GM12891 (cell line): ENCODE measurements around the gene TTC5.
"Not testable (repeated sequence)": the region's sequence is repeated elsewhere in the genome, so short reads cannot be mapped to it uniquely, and the experiment has no call there.

Experiments used
- DNase-seq: peaks from one replicate; pipeline ENCODE4 v3.0.0; 2011; ENCODE audit warnings: low spot score; ENCODE audit not compliant: insufficient read length
- FAIRE-seq: peaks from 2 replicates; lab custom pipeline; 2011; peaks lifted over from hg19 to GRCh38; lab: Jason Lieb, UNC
- PAX5 ChIP-seq: IDR thresholded peaks from 2 replicates; pipeline ENCODE4 v1.6.1; 2011; ENCODE audit warnings: low read length, moderate library complexity, mild to moderate bottlenecking; ENCODE audit not compliant: insufficient read depth, severe bottlenecking
- POLR2A ChIP-seq: IDR thresholded peaks from 2 replicates; pipeline ENCODE4 v1.6.1; 2011; ENCODE audit warnings: low read depth, low read length, control low read depth
- POLR2AphosphoS5 ChIP-seq: IDR thresholded peaks from 2 replicates; pipeline ENCODE4 v1.6.1; 2011; ENCODE audit warnings: low read depth, low read length, control low read depth
- POU2F2 ChIP-seq: IDR thresholded peaks from 2 replicates; pipeline ENCODE4 v1.6.1; 2011; ENCODE audit warnings: low read depth, mild to moderate bottlenecking, control low read depth, low read length, moderate library complexity
- SPI1 ChIP-seq: IDR thresholded peaks from 2 replicates; pipeline ENCODE4 v1.6.1; 2011; ENCODE audit warnings: low read depth, low read length, control low read depth
- TAF1 ChIP-seq: IDR thresholded peaks from 2 replicates; pipeline ENCODE4 v1.6.1; 2011; ENCODE audit warnings: low read depth, low read length, control low read depth

TTC5 gene

DNA sequence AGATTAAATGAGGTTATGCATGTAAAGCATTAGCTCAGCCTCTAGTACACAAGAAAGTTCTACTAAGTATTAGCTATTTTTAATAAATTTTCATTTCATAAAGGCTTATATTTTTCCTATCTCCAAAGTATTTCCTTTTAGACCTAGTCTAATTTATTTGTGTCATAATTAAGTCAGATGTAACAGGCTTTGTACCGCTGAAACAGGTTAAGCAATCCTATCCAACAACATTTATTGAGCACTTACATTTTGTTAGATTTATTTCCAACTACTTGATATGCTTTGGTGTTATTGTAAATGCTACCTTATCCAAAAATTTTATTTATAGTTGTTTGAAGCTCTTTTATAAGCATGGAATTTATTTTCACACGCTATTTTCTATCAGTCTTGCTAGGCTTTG lies 35.9 kb upstream of the TTC5 start:
- DNase-seq: no peak
- no peak for FAIRE-seq
- TF ChIP-seq POLR2A: no peak
- TF ChIP-seq PAX5: no peak
- no peak for TF ChIP-seq POU2F2
- no peak for TF ChIP-seq POLR2AphosphoS5
- no peak for TF ChIP-seq SPI1
- no peak for TF ChIP-seq TAF1

DNA sequence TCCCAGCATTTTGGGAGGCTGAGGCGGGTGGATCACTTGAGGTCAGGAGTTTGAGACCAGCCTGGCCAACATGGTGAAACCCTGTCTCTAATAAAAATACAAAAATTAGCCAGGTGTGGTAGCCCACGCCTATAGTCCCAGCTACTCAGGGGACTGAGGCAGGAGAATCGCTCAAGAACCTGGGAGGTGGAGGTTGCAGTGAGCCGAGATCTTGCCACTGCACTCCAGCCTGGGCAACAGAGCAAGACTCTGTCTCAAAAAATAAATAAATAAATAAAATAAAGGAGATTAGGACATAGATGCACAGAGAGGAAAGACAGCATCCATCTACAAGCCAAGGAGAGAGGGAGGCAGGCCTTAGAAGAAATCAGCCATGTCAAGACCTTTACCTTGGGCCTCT lies 35.3 kb upstream of the TTC5 start:
- not testable (repeated sequence) for FAIRE-seq, DNase-seq

GRCh38 chr14:20334017-20334416 lies 28.3 kb upstream of the TTC5 start:
- no peak for FAIRE-seq
- no peak for TF ChIP-seq POU2F2
- no peak for TF ChIP-seq TAF1
- no peak for TF ChIP-seq SPI1
- TF ChIP-seq POLR2A: no peak
- no peak for TF ChIP-seq POLR2AphosphoS5
- no peak for TF ChIP-seq PAX5
- no peak for DNase-seq

DNA sequence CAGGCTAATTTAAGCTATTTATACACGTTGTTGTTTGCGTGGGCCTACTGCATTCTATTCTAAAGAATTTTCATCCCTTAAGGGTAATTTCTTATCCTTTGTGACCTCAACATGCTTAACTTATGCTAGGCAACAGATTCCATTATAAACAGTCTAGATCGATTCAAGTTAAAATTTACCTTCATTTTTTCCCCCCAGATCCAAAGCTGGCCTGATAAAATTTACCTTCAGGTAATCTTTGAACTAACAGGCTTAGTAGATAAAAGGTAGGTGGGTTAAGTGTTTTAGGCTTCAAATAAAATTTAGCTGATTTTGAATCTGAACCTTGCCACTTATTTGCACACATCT lies 27.7 kb upstream of the TTC5 start:
- TF ChIP-seq SPI1 (no peak), POU2F2 (no peak), POLR2AphosphoS5 (no peak), POLR2A (no peak), PAX5 (no peak), TAF1 (no peak)
- no peak for FAIRE-seq

GRCh38 chr14:20332788-20333493 lies 27.2 kb upstream of the TTC5 start, which contains the start of gene CCNB1IP1:
TSS of gene CCNB1IP1 (minus strand) at chr14:20333279. CDS start at chr14:20316523, 16,756 bp downstream.
- TF ChIP-seq POU2F2 (no peak), TAF1 (peak; percentile 63), PAX5 (no peak), POLR2AphosphoS5 (peak; percentile 62; the same call in 1 of the 2 replicates), SPI1 (peak; percentile 50), POLR2A (peak; percentile 61)
- peak; percentile 87 for FAIRE-seq
- DNase-seq: peak; percentile 54

More for the DNA sequence above, 27.7 kb upstream of the TTC5 start:
- DNase-seq: no peak

DNA sequence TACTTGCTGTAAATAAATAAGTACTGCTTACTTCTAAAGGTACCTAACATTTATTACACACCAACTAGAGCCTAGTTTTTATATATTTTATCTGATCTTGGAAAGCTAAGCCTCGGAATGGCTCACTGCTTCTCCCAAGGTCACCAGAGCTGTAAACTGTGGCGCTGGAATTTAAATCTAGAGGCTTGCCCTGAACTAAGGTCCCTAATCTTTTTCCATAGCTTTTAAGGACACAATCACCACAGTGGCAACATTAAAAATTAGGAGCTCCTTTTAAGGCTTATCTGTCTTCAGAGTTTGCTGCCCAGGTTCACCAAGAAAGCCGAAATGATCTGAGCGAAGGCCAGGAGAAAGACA lies 26.7 kb upstream of the TTC5 start:
- FAIRE-seq: no peak

GRCh38 chr14:20331053-20331613 lies 25.4 kb upstream of the TTC5 start:
- no peak for TF ChIP-seq POU2F2
- no peak for TF ChIP-seq POLR2AphosphoS5
- no peak for TF ChIP-seq TAF1
- no peak for TF ChIP-seq POLR2A
- no peak for TF ChIP-seq PAX5
- TF ChIP-seq SPI1: no peak
- FAIRE-seq (no peak), DNase-seq (no peak)

More for the DNA sequence above, 26.7 kb upstream of the TTC5 start:
- TF ChIP-seq POLR2AphosphoS5 (no peak), TAF1 (no peak), POLR2A (no peak), PAX5 (no peak), SPI1 (no peak), POU2F2 (no peak)
- DNase-seq: no peak

GRCh38 chr14:20329355-20329754 lies 23.6 kb upstream of the TTC5 start:
- TF ChIP-seq POLR2AphosphoS5: no peak
- no peak for TF ChIP-seq POU2F2
- TF ChIP-seq TAF1: no peak
- TF ChIP-seq PAX5: no peak
- TF ChIP-seq SPI1: no peak
- no peak for TF ChIP-seq POLR2A
- no peak for FAIRE-seq
- no peak for DNase-seq

GRCh38 chr14:20328705-20329104 lies 23.0 kb upstream of the TTC5 start:
- DNase-seq: no peak
- no peak for TF ChIP-seq POU2F2
- FAIRE-seq: no peak
